GM19035 (cell line): ENCODE results near the gene ITPR3.

ENCODE experiments used
- ATAC-seq: cut with Tn5 transposase; IDR thresholded peaks from one replicate; pipeline ENCODE4 v1.9.1; 2021; ENCODE audit not compliant: unreplicated experiment

ITPR3 gene

GRCh38 chr6:33729059-33729458 is 107.9 kb downstream of the ITPR3 start:
- no peak for ATAC-seq

GRCh38 chr6:33730611-33731010 is 109.5 kb downstream of the ITPR3 start:
- no peak for ATAC-seq

DNA sequence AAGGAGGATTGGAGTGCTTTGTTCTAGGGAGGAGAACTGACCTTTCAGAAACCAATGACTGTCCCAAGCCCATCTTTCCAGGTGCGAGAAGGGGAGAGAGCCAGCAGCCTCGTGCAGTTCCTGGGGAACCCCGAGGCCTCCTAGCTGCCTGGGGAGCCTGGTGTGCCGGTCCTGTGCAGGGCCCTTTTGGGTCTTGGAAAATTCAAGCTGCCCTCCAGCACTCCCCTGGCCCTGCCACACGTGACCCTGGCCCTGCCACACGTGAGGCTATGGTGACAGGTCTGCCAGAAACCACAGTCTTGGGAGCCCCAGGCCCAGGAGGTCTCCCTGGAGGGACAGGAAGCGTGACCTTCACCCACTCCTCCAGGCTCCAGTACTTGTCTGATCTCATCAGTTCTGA is 109.9 kb downstream of the ITPR3 start:
- ATAC-seq: no peak

- no peak for ATAC-seq
These were observed 110.7 kb downstream of the ITPR3 start for GRCh38 chr6:33731751-33732282.

- ATAC-seq: no peak
These were observed 111.3 kb downstream of the ITPR3 start for GRCh38 chr6:33732385-33732784.

DNA sequence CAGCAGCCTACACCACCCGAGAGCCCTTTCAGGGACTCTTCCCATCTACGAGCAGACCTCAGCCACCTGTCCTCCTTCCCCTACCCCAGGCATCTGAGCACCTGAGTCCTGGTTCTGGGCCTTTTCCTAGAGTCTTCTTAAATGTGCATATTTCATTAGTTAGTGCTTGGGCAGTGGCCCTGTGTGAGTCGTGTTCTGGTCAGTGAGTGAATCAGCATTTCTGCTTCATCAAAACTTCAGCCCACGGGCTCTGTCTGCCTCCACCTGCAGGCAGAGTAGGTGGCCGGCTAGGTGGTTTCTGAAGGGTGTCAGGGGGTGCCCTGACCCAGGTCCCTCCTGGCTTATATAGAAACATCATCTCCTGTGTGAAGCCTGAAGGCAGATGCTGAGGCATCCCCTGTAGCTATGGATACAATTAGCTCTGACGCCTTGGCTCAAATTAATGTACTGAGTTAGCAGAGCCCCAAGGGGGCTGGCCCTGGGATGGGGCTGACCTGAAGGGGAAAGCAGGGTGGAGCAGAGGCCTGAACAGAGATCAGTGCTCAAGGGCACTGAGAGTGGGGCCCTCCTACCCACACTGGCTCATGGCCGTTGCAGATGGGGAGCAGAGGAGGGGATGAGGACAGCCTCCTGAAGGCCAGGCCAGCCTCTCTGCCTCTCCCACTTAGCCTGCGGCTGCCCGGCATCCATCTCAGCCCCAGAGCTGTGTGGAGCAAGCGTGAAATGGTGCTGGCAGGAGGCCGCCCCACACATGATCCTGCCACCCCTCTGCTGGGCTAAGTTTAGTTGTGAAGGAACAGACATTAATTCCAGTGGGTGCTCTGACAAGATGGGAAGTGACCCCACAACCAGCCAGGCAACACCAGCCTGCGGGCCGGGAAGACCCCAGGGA is 111.9 kb downstream of the ITPR3 start:
- ATAC-seq: no peak

GRCh38 chr6:33733709-33734007 is 112.5 kb downstream of the ITPR3 start:
- no peak for ATAC-seq

GRCh38 chr6:33735216-33735615 is 114.1 kb downstream of the ITPR3 start:
- ATAC-seq: no peak

GRCh38 chr6:33737267-33738026 is 116.3 kb downstream of the ITPR3 start:
- no peak for ATAC-seq

- no peak for ATAC-seq
These were observed 117.0 kb downstream of the ITPR3 start for GRCh38 chr6:33738153-33738552.

GRCh38 chr6:33738879-33739278 is 117.8 kb downstream of the ITPR3 start:
- no peak for ATAC-seq

- ATAC-seq: no peak
These were observed 118.4 kb downstream of the ITPR3 start for GRCh38 chr6:33739571-33739970.

DNA sequence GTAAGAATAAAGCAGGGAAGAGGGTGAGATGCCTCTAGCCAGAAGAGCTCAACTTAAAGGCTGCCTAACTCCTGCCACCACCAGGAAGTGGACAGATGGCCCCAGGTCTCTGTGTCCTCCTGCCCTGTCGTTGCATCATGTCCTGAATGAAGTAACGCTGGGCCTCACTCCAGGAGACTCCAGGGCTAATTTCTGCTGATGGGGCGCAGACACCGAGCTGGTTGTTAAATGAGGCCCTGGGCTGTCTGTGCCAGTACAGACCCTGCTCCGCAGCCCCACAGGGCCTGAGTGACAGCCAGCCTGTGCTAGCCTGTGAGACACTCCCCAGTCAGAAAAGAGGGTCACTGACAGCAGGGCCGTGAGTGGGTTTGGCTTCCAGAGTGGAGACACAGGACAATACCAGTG is 119.1 kb downstream of the ITPR3 start:
- ATAC-seq: no peak

DNA sequence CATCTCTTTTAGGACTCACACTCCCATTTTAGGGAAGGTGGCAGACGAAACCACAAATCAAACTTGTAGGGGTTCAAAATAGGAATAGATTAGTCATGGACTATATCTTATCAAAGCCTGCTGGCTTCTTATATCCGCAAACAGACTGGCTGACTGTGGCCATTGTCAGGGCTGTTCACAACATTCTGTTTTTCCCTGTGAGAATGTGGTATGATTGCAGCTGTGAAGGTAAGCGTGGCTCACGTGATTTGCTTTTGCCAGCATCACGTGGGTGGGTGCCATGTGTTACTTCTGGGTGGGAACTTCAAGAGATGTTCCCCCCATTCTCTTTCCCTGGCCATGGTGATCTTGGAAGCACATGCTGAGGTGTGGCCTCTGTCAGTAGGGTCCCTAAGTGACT is 119.7 kb downstream of the ITPR3 start:
- ATAC-seq: no peak

DNA sequence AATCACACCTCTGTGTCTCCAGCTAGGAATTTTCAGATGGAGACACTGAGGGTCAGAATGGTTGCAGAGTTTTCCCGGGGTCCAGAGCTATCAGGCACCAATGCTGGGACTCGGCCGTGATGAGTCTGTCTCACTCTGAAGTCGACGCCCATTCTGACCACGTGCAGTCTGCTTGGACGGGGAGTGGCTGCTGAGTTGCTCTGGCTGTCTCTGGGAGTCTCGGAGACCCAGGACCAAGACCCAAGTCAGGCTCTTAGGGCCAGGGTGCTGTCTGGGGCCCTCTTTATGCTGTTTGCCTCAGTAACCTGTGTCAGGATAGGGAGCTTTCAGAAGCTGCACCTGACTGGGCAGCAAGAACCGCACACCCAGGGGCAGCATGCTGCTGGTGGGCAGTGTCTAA is 121.0 kb downstream of the ITPR3 start:
- no peak for ATAC-seq

DNA sequence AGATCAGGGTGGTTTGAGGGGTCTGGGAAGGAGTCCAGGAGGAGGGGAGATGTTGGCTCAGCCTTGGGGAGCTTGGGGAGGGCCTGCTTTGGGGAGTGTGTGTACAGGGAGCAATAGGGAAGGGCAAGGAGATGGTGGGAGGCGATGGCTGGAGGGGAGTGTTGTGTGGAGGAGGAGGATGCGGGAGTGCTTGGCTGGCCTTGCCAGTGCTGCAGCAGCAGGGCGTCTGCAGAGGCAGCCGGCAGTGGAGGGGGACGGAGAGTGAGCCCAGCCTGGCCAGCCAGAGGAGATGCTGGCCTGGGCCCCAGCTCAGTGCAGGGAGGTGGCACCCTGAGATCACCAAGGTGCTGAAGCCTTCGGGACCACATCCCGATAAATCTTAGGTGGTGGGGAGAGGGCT is 121.7 kb downstream of the ITPR3 start:
- no peak for ATAC-seq

DNA sequence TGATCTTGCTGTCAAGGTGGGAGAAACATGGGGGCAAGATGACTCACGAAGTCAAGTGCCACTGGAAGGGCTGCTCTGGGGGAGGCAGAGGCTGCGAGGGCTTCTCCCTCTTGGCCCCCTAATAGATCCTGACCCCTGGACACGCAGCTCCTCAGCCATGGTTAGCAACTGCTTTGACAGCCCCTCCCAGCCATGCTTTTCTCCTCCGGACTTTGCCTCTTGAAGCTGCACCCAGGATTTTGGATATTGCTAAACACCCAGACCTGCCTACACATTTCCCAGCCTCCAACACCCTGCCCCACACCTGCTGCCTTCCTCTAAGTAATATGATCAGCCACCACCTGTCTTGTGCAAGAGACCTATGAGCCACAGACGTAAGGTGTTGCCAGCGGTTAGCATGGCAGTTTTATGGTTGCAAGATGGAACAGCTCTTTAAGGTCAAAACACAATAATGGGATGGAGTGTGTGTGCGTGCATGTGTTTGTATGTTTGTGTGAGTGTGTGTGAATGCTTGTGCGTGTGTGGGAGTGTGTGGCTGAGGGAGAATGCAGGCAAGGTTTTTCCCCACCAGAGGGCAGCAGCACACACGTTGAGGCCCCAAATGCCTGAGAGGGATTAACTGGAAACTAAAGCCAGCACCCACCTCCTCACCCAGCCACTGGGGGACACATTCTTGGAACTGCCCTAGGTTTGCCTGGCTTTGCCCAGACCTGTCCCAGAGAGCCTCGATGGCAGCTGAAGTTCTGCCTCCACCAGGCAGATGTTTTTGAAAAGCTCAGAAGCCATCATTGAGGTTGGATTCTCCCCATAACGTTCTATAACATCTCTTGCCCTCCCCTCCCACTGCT is 123.1 kb downstream of the ITPR3 start:
- no peak for ATAC-seq

- ATAC-seq: no peak
These were observed 123.9 kb downstream of the ITPR3 start for GRCh38 chr6:33744895-33745546.

DNA sequence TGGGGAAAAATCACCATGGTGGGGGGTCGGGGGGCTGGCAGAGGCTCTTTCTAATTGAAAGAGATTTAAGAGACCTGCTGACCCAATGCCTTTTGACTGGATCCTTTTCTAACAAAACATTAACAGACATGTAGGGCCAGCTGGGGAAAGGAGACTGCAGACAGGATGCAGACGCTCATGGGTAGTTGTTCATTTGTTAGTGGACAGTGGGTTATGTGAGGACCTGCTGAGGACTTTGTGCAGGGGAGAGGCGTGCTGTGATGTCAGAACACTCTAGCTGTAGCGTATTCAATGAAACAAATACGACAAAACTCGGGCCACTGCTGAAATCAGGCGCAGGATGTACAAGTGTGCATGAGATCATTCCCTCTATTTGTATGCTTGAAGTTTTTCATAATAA is 124.4 kb downstream of the ITPR3 start:
- no peak for ATAC-seq
